CD14-positive monocyte (primary cell): ENCODE data around the gene SPATS2. TPM values are rescaled to one million over a fixed set of nuclear protein-coding genes. Genes with fewer than 3 reads are reported as not detected.

ENCODE experiments used
- DNase-seq, 3 donors: peaks; one replicate each; pipeline ENCODE4 v3.0.0-alpha.2; 2011 to 2022
- H2AFZ ChIP-seq: 2 replicates; pipeline ENCODE4 v1.6.0; 2012; ENCODE audit warnings: mild to moderate bottlenecking, low read depth, low read length, inconsistent platforms; ENCODE audit not compliant: insufficient read depth, poor library complexity, severe bottlenecking
- H3K27ac ChIP-seq, 2 donors: 1 replicate in 1 of 2; 2 replicates in 1 of 2; pipeline ENCODE4 v1.5.1; 2012 to 2013; ENCODE audit warnings: low read length in 2 of 2, control low read depth in 1 of 2, inconsistent platforms in 1 of 2, low read depth in 1 of 2, mild to moderate bottlenecking in 1 of 2
- H3K27me3 ChIP-seq, 2 donors: one replicate each; pipeline versions ENCODE4 v1.6.0 to v1.6.1; 2011 to 2013; ENCODE audit warnings: low read length in 2 of 2; ENCODE audit not compliant: control insufficient read depth in 2 of 2, insufficient read depth in 2 of 2
- H3K36me3 ChIP-seq, 2 donors: replicated peaks in 1 of 2; 1 replicate in 1 of 2; 2 replicates in 1 of 2; pipeline versions ENCODE4 v1.5.1 to v1.6.1; 2012 to 2013; ENCODE audit warnings: low read length in 2 of 2, control low read depth in 1 of 2, inconsistent platforms in 1 of 2, mild to moderate bottlenecking in 1 of 2; ENCODE audit not compliant: insufficient read depth in 2 of 2, control insufficient read depth in 1 of 2
- H3K4me1 ChIP-seq, 2 donors: 1 replicate in 1 of 2; 2 replicates in 1 of 2; pipeline versions ENCODE4 v1.5.1 to v1.6.1; 2012 to 2013; ENCODE audit warnings: low read length in 2 of 2, control low read depth in 1 of 2, inconsistent platforms in 1 of 2, mild to moderate bottlenecking in 1 of 2, moderate library complexity in 1 of 2; ENCODE audit not compliant: insufficient read depth in 2 of 2, control insufficient read depth in 1 of 2
- H3K4me2 ChIP-seq: replicated peaks from 2 replicates; pipeline ENCODE3; 2012; ENCODE audit warnings: low read length, moderate library complexity, mild to moderate bottlenecking; ENCODE audit not compliant: poor library complexity, severe bottlenecking; ENCODE audit errors: extremely low read depth
- H3K4me3 ChIP-seq, 3 experiments: fragments of 200-600 bp in 1 of 3; sonication (generic) in 1 of 3; replicated peaks in 1 of 3; 1 replicate in 2 of 3; 2 replicates in 1 of 3; pipeline ENCODE4 v1.5.1; 2011 to 2013; ENCODE audit warnings: low read length in 3 of 3, mild to moderate bottlenecking in 3 of 3, control low read depth in 2 of 3, low read depth in 2 of 3, inconsistent platforms in 1 of 3, moderate library complexity in 1 of 3
- H3K79me2 ChIP-seq: 2 replicates; pipeline ENCODE4 v1.6.0; 2012; ENCODE audit warnings: mild to moderate bottlenecking, control low read depth, inconsistent platforms, low read length, moderate library complexity; ENCODE audit not compliant: insufficient read depth
- H3K9ac ChIP-seq: 2 replicates; pipeline ENCODE4 v1.6.0; 2017; ENCODE audit warnings: low read length, mild to moderate bottlenecking; ENCODE audit not compliant: insufficient read depth, poor library complexity, severe bottlenecking
- H3K9me3 ChIP-seq, 2 donors: replicated peaks in 1 of 2; 1 replicate in 1 of 2; 2 replicates in 1 of 2; pipeline versions ENCODE4 v1.5.1 to v1.6.1; 2012 to 2013; ENCODE audit warnings: low read length in 2 of 2, control low read depth in 1 of 2; ENCODE audit not compliant: control insufficient read depth in 1 of 2, insufficient read depth in 1 of 2
- H4K20me1 ChIP-seq: 2 replicates; pipeline ENCODE4 v1.6.0; 2012; ENCODE audit warnings: mild to moderate bottlenecking, low read length, control low read depth, moderate library complexity; ENCODE audit not compliant: insufficient read depth
- H3K27ac Mint-ChIP-seq, 7 donors: one replicate each; pipeline ENCODE4 v1.8.0; 2020; ENCODE audit warnings: mild to moderate bottlenecking in 7 of 7, mixed read lengths in 7 of 7, moderate library complexity in 6 of 7, inconsistent platforms in 2 of 7
- H3K27me3 Mint-ChIP-seq, 3 donors: one replicate each; pipeline ENCODE4 v1.8.0; 2021 to 2022; ENCODE audit warnings: low read depth in 3 of 3, mild to moderate bottlenecking in 3 of 3, mixed read lengths in 3 of 3, moderate library complexity in 3 of 3, inconsistent platforms in 1 of 3
- H3K36me3 Mint-ChIP-seq, 2 donors: one replicate each; pipeline ENCODE4 v1.8.0; 2020; ENCODE audit warnings: mixed read lengths in 2 of 2, inconsistent platforms in 1 of 2, mild to moderate bottlenecking in 1 of 2
- H3K4me1 Mint-ChIP-seq: one replicate; pipeline ENCODE4 v1.8.0; 2020; ENCODE audit warnings: mild to moderate bottlenecking, mixed read lengths
- H3K4me3 Mint-ChIP-seq, 2 donors: one replicate each; pipeline ENCODE4 v1.8.0; 2020; ENCODE audit warnings: mild to moderate bottlenecking in 2 of 2, mixed read lengths in 2 of 2, moderate library complexity in 1 of 2
- H3K9me3 Mint-ChIP-seq, 7 donors: one replicate each; pipeline ENCODE4 v1.8.0; 2020 to 2022; ENCODE audit warnings: mixed read lengths in 7 of 7, mild to moderate bottlenecking in 6 of 7, moderate library complexity in 6 of 7, inconsistent platforms in 2 of 7
- CTCF ChIP-seq: fragments of 200-600 bp; IDR thresholded peaks from one replicate; pipeline ENCODE4 v1.8.0; 2022; ENCODE audit warnings: antibody characterized with exemption, mild to moderate bottlenecking
- WGBS: methylation state at CpG from one replicate; pipeline ENCODE4 v1.1.5; 2013; ENCODE audit warnings: missing lambda C conversion rate; ENCODE audit not compliant: insufficient coverage; 5-methylcytosine and 5-hydroxymethylcytosine counted together
- intact Hi-C, 2 donors: fragments of 100-400 bp; cut with micrococcal nuclease; formaldehyde crosslinking; loops; one replicate each; pipeline versions ENCODE4 v1.15.0 to v1.15.1; 2023
- polyA plus RNA-seq, 3 donors: library from polyadenylated mRNA; depleted of rRNA in 1 of 3; unstranded in 2 of 3; stranded (reverse) in 1 of 3; fragments of 300-500 nt in 2 of 3; fragments of >200 nt in 1 of 3; fragmentation: Illumina TruSeq in 2 of 3; gene quantifications; 1 replicate in 2 of 3; 2 replicates in 1 of 3; pipeline ENCODE4 v1.2.3, GENCODE V29; 2012 to 2021

The SPATS2 gene
- polyA plus RNA-seq, 3 donors: 1.1 to 3.2 (median 1.8) TPM

DNA sequence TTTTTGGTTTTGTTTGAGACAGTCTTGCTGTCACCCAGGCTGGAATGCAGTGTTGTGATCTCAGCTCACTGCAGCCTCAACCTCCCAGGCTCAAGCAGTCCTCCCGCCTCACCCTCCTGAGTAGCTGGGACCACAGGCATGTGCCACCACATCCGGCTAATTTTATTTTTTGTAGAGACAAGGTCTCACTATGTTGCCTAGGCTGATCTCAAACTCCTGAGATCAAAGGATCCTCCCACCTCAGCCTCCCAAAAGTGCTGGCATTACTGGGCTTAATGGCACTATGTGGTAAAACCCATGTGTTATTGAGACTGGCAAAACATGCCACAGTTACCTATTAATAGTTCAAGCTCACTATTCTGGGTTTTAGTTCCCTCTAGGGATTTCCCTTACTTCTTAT is 120.3 kb downstream of the SPATS2 start:
- 100% methylated on average over 1 of the region's 2 CpGs for WGBS
- no peaks in the 10 kb centered on the region for H3K79me2 ChIP-seq
- no peak overlapping the region for H3K4me2 ChIP-seq
- no peaks in the 10 kb centered on the region for H3K27me3 Mint-ChIP-seq
- peaks cover 0 to 2% (median 0%) of the 10 kb centered on the region in 7 donors for H3K9me3 Mint-ChIP-seq
- H3K27me3 ChIP-seq: no peaks in the 10 kb centered on the region
- H3K4me1 ChIP-seq: no peaks in the 10 kb centered on the region
- TF ChIP-seq CTCF: no peak
- H3K4me3 ChIP-seq: no peak overlapping the region
- H3K27ac Mint-ChIP-seq: no peak overlapping the region
- no peak overlapping the region for H2AFZ ChIP-seq
- peaks cover 9 to 24% of the 10 kb centered on the region in 2 donors for H3K36me3 Mint-ChIP-seq
- H3K36me3 ChIP-seq: peaks cover 0 to 5% of the 10 kb centered on the region in 2 donors
- intact Hi-C loops: no loop called here
- H3K4me3 Mint-ChIP-seq: no peak overlapping the region
- no peaks in the 10 kb centered on the region for H3K9me3 ChIP-seq
- no peak overlapping the region for H3K9ac ChIP-seq
- no peak overlapping the region for H3K27ac ChIP-seq
- no peaks in the 10 kb centered on the region for H4K20me1 ChIP-seq
- no peaks in the 10 kb centered on the region for H3K4me1 Mint-ChIP-seq
- DNase-seq: no peak

DNA sequence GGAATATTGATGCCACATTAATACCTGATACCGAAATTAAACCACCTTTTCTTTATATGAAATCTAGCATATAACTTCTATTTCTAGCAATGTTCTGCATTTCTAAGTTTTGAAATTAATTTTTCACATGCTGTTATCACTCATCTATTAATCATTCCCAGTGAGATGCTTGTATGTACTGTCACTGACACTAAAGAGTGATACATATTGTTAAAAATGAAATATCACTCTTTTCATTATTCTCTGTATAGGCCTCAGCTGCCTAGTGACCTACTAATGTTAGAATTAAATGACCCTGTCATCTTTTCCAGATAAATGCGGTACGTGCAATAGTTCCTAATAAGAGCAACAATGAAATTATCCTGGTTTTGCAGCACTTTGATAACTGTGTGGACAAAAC is 121.9 kb downstream of the SPATS2 start:
- intact Hi-C loops: no loop called here
- no peaks in the 10 kb centered on the region for H4K20me1 ChIP-seq
- no peak overlapping the region for H3K4me2 ChIP-seq
- Mint-ChIP-seq H3K4me3 (no peak overlapping the region), H3K27me3 (no peaks in the 10 kb centered on the region), H3K36me3 (peaks cover 9 to 26% of the 10 kb centered on the region in 2 donors), H3K4me1 (no peaks in the 10 kb centered on the region), H3K27ac (no peak overlapping the region), H3K9me3 (peaks cover 0 to 2% (median 0%) of the 10 kb centered on the region in 7 donors)
- no peaks in the 10 kb centered on the region for H3K79me2 ChIP-seq
- no peak overlapping the region for H2AFZ ChIP-seq
- no peak overlapping the region for H3K4me3 ChIP-seq
- no peaks in the 10 kb centered on the region for H3K9me3 ChIP-seq
- no peak for TF ChIP-seq CTCF
- peaks cover 0 to 5% of the 10 kb centered on the region in 2 donors for H3K36me3 ChIP-seq
- 100% methylated on average over 2 of the region's 3 CpGs for WGBS
- H3K9ac ChIP-seq: no peak overlapping the region
- no peaks in the 10 kb centered on the region for H3K4me1 ChIP-seq
- no peak overlapping the region for H3K27ac ChIP-seq
- DNase-seq: no peak
- H3K27me3 ChIP-seq: no peaks in the 10 kb centered on the region
